Measurements from ENCODE around the gene ADH6. TPM values are rescaled to one million over a fixed set of nuclear protein-coding genes. Genes with fewer than 3 reads are reported as not detected.
A peak's percentile ranks its signal among the peaks of the same experiment; 100 is the strongest.
"Not testable (repeated sequence)": the region's sequence is repeated elsewhere in the genome, so short reads cannot be mapped to it uniquely, and the experiment has no call there.

The ADH6 gene
- total RNA-seq, 1 donor from 2014 or later = 2.1 TPM

- DNase-seq = no peak
Observed at GRCh38 chr4:99190336-99190735, 28.7 kb downstream of the ADH6 start.

DNA sequence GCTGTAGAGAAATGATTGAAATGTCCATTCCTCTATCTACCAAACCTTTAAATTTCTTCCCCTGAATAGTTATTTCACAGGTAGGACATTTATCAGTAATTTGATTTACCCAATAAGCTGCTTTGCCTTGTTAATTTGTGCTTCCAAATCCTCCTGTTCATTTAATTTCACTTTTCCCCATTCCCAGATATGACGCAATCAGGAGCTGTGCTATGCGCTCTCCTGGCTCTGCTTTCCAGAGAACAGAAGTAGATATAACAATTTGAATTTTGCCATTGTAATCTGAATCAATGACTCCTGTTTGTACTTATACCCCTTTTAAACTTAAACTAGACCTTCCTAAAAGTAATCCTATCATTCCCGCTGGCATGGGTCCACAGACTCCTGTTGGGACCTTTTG, 29.1 kb downstream of the ADH6 start:
- not testable (repeated sequence) for DNase-seq

DNA sequence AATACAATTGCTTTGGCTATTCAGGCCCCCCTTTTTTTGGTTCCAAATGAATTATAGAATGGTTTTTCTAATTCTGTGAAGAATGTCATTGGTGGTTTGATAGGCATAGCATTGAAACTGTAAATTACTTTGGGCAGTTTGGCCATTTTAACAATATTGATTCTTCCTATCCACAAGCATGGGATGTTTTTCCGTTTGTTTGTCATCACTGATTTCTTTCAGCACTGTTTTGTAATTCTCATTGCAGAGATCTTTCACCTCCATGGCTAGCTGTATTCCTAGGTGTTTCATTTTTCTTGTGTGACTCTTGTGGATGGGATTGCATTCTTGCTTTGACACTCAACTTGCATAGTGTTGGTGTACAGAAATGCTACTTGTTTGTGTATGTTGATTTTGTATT, 33.0 kb downstream of the ADH6 start:
- DNase-seq = no peak

GRCh38 chr4:99185581-99185980, 33.5 kb downstream of the ADH6 start:
- no peak for DNase-seq

DNA sequence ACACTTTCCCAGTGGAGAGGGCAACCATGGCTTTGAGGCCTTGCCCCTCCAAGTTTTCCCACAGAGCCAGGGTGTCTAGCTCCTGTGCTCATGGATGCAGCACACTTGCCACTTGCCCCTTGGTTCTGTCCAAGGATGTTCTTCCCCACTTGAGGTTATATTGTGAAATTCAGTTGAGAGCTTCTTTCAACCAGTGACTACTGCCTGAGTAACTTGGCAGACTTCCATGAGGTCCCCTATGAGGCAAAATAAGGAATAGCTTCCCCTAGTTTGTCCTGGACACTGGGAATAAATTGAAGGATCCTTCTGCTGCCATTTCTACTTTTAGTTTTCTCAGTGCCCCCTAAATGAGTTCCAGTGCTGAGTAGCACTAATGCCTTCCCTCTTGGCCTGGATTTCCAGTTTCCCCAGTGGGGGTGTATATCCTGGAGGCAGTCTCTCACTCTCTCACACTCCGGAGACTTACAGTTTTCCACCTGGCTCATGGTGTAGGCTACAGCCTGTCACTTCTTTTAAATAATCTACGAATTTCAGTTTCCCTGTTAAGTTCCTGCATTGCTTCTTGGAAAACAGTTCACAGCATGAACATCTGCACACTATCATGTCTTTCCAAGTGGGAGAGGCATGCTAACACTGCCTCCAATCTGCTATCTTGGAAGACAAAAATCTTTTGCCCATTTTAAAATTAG, 38.5 kb downstream of the ADH6 start:
- DNase-seq = peak; percentile 19

DNA sequence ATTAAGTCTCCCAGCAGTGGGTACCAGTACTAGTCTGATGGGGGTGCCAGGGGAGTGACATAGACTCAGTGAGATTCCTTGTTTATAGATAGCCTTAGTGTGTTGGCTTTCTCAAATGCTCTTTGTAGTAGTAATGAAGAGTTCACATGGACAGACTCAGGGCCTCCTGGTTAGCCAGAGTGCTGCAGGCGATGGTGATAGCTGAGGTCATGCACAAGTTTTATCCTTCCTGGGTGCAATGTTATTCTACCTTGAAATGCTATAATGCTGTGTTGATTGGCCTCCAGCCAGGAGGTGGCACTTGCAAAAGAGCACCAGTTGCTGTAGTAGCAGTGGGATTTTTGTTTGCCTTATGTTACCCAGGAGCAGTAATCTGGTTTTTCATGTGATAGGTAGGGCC, 39.4 kb downstream of the ADH6 start:
- no peak for DNase-seq

DNA sequence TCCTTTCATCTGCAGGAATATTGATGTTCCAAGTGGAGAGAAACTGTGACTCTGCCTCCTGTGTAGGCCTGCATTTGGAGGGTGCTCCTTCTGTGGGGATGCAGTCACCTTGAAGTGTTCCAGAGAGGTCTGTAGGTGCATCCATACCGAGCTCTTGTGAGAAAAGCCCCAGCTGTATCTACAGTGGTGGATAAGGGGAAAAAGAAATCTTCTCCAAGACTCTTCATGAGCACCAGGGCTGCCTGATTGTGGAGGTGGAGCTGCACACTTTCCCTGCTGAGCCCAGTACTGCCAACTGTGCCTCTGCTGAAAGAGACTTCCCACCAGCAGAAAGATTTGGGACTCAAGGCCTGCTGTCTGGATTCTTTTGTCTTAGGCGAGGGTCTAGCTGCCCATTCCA, 39.9 kb downstream of the ADH6 start:
- DNase-seq = no peak

DNA sequence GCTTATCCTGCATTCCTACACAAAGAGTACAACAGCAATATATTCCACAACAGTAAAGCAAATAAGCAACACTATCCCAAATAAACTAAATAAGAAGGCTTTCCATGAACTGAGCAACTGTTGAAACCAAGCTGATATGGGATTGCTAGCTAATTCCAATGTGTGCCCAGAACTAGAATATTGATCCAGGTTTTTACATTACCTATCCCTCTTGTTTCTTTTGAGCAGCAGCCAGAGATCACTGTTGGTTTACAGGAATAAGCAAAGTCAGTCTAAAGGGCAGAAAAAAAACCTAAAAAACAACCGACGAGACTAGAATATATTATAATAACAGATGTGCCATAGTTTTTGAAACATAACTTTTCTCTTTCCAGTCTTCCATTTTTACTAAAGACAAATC, 52.5 kb downstream of the ADH6 start:
- DNase-seq = no peak

DNA sequence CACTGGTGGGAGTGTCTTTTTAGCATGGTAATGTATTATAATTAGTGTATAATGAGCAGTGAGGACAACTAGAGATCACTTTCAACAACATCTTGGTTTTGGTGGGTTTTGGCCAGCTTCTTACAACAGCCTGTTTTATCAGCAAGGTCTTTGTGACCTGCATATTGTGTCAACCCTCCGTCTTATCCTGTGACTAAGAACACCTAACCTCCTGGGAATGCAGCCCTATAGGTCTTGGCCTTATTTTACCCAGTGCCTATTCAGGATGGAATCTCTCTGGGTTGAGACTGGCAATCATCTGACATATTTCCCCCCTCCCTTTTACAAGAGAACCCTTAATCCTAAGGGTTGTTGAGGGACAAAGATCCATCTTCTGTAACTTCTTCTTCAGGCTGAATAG, 53.1 kb downstream of the ADH6 start:
- DNase-seq = no peak

GRCh38 chr4:99161373-99162099, 57.5 kb downstream of the ADH6 start:
- no peak for DNase-seq

GRCh38 chr4:99159699-99160098, 59.3 kb downstream of the ADH6 start:
- DNase-seq = no peak

DNA sequence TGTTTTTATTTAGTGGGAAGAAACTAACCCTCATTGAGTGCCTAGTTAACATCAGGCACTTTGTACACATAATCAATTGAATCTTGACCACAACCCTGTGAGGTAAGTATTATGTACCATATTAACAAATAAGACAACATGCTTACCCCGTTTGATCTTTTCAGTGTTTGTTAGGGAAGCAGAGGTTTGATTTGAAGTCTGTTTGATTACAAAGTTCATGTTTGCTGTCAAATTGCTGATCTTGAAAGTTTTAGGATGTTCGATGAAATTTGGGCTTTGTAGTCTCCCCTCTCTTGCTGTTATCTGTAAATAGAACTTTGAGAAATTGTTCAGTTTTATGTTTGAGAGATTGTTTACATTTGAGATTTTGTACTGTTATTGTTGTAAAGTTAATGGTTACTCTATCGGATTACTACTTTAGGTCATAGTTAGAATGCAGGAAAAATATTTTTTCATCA, 61.5 kb downstream of the ADH6 start:
- DNase-seq = no peak

GRCh38 chr4:99156992-99157391, 62.1 kb downstream of the ADH6 start:
- no peak for DNase-seq

DNA sequence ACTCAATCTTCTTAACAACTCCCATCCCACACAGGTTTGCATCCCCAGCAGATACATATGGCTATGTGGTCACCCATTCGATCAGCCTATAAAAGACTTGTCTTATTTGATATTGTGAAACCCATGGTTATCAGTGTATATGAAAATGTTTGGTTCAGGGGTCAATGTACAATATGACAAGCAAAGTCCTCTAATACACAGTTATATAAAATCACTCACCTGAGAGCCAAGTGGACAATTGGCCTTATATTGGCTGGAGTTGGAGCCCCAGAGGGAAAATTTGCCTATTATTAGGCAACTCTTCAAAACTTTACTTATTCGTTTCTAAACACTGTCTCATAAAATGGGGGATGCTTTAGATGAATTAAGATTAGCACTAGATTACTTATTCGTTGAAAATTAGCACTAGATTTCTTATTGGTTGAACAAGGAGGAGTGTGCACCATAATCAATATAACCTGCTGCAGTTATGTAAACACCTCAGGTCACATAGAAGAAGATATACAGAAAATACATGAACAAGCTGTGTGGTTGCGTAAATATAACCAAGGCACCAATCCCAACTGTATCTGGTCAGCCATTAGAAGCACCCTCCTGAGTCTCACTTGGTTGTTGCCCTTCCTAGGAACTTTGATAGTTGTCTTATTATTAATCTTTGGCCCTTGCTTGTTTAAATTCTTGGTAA, 64.2 kb downstream of the ADH6 start:
- DNase-seq = no peak

Other genes with a start within 250 kb of the ADH6 start
- gene METAP1, start 223.5 kb downstream of the ADH6 start, total RNA-seq = 25.3 TPM
- gene ADH5, start 130.5 kb downstream of the ADH6 start, total RNA-seq = 93.0 TPM
- gene ADH4, start 74.9 kb downstream of the ADH6 start, total RNA-seq = not detected
- not detected for gene ADH1A, start 71.7 kb upstream of the ADH6 start, total RNA-seq
- 175 TPM for gene ADH1B, start 102.2 kb upstream of the ADH6 start, total RNA-seq
- 2.3 TPM for gene ADH1C, start 133.5 kb upstream of the ADH6 start, total RNA-seq
- 1.3 TPM for gene ADH7, start 216.1 kb upstream of the ADH6 start, total RNA-seq